K562 (cell line): Measurements from ENCODE around the gene PIK3C2B. TPM values are rescaled to one million over a fixed set of nuclear protein-coding genes. Genes with fewer than 3 reads are reported as not detected.

Experiments
- BDP1 ChIP-seq: IDR thresholded peaks from 3 replicates; pipeline ENCODE4 v1.6.1; 2011; ENCODE audit not compliant: insufficient read length, insufficient read depth
- CCAR2 ChIP-seq: fragments of 200-400 bp; formaldehyde crosslinking; IDR thresholded peaks from 2 replicates; pipeline ENCODE4 v1.6.1; 2017; ENCODE audit warnings: mild to moderate bottlenecking, low read depth, low read length
- ETV6 ChIP-seq, 3 experiments: fragments of 150-350 bp in 1 of 3; sonication (generic) in 1 of 3; formaldehyde crosslinking in 1 of 3; IDR thresholded peaks; 2 replicates each; pipeline versions ENCODE4 v1.6.1 to v1.8.0; 2014 to 2022; ENCODE audit warnings: borderline replicate concordance in 2 of 3, low read depth in 2 of 3, antibody characterized with exemption in 1 of 3, low read length in 1 of 3, mild to moderate bottlenecking in 1 of 3, missing genetic modification reagents in 1 of 3
- GABPA ChIP-seq: fragments of 200-800 bp; sonication (Bioruptor generic); conservative IDR thresholded peaks from 2 replicates; pipeline ENCODE4 v1.6.1; 2016; ENCODE audit warnings: low read depth, missing genetic modification characterization, missing compliant biosample characterization
- KDM1A ChIP-seq, 2 experiments: fragments of 450-650 bp; IDR thresholded peaks; 2 replicates each; pipeline ENCODE4 v1.6.1; 2016; ENCODE audit warnings: mild to moderate bottlenecking in 2 of 2
- LARP7 ChIP-seq: fragments of 450-650 bp; IDR thresholded peaks from 2 replicates; pipeline ENCODE4 v1.6.1; 2016
- MBD2 ChIP-seq: sonication (generic); IDR thresholded peaks from 2 replicates; pipeline ENCODE4 v1.6.1; 2016; ENCODE audit warnings: low read depth, borderline replicate concordance
- MTF1 ChIP-seq: fragments of 250-450 bp; sonication (Bioruptor Pico); IDR thresholded peaks from 2 replicates; pipeline ENCODE4 v1.9.0; 2021; ENCODE audit warnings: moderate library complexity, mild to moderate bottlenecking, inconsistent platforms, borderline replicate concordance
- PURB ChIP-seq: sonication (generic); formaldehyde crosslinking; IDR thresholded peaks from 2 replicates; pipeline ENCODE4 v1.9.0; 2021; ENCODE audit warnings: low read depth, mild to moderate bottlenecking, missing genetic modification reagents
- RNF2 ChIP-seq: sonication (generic); IDR thresholded peaks from 2 replicates; pipeline ENCODE4 v1.6.1; 2016
- SMAD4 ChIP-seq: fragments of 250-450 bp; sonication (Bioruptor Pico); conservative IDR thresholded peaks from 2 replicates; pipeline ENCODE4 v1.8.0; 2021; ENCODE audit warnings: inconsistent platforms, mild to moderate bottlenecking, moderate library complexity
- SMARCB1 ChIP-seq: IDR thresholded peaks from 2 replicates; pipeline ENCODE4 v1.6.1; 2011; ENCODE audit warnings: improper control_type of control experiment, low read depth; ENCODE audit not compliant: insufficient read length
- TCF3 ChIP-seq: sonication (generic); formaldehyde crosslinking; IDR thresholded peaks from 2 replicates; pipeline ENCODE4 v1.4.0; 2020; ENCODE audit warnings: mild to moderate bottlenecking, missing genetic modification reagents
- VEZF1 ChIP-seq: fragments of 200-800 bp; sonication (Bioruptor generic); IDR thresholded peaks from 2 replicates; pipeline ENCODE4 v1.6.1; 2017; ENCODE audit warnings: missing genetic modification characterization, missing compliant biosample characterization
- ZBTB43 ChIP-seq: sonication (generic); formaldehyde crosslinking; IDR thresholded peaks from 2 replicates; pipeline ENCODE4 v1.8.0; 2023; ENCODE audit warnings: mild to moderate bottlenecking, missing genetic modification reagents
- ZNF134 ChIP-seq: fragments of 250-450 bp; sonication (Bioruptor Pico); conservative IDR thresholded peaks from 2 replicates; pipeline ENCODE4 v1.4.0; 2020
- ZNF444 ChIP-seq: fragments of 250-450 bp; sonication (Bioruptor Pico); IDR thresholded peaks from 2 replicates; pipeline ENCODE4 v1.4.0; 2020; ENCODE audit warnings: mild to moderate bottlenecking, moderate library complexity
- ZNF589 ChIP-seq: fragments of 200-800 bp; sonication (Bioruptor generic); IDR thresholded peaks from 2 replicates; pipeline ENCODE4 v1.6.1; 2016; ENCODE audit warnings: low read depth, missing genetic modification characterization, missing compliant biosample characterization
- ZNF764 ChIP-seq: fragments of 250-450 bp; sonication (Bioruptor Pico); IDR thresholded peaks from 2 replicates; pipeline ENCODE4 v1.4.0; 2020; ENCODE audit warnings: low read depth, mild to moderate bottlenecking, moderate library complexity
- ZNF766 ChIP-seq: fragments of 200-800 bp; sonication (Bioruptor generic); conservative IDR thresholded peaks from 2 replicates; pipeline ENCODE4 v1.6.1; 2016; ENCODE audit warnings: missing genetic modification characterization, missing compliant biosample characterization
- ZNF830 ChIP-seq: fragments of 250-450 bp; sonication (Bioruptor Pico); IDR thresholded peaks from 2 replicates; pipeline ENCODE4 v1.5.0; 2021; ENCODE audit warnings: mild to moderate bottlenecking
- polyA plus RNA-seq, 8 experiments: library from polyadenylated mRNA; depleted of rRNA in 4 of 8; stranded (reverse) in 5 of 8; unstranded in 3 of 8; fragments of >200 nt; fragmentation: Nextera tagmentation in 2 of 8; fragmentation: Illumina TruSeq in 1 of 8; extraction: Ambion mirVana in 2 of 8; extraction: Trizol in 1 of 8; gene quantifications; 2 replicates each; pipeline versions ENCODE4 v1.2.1 to v1.2.3, GENCODE V29; 2011 to 2014; ENCODE audit warnings: inconsistent platforms in 1 of 8, missing spikeins in 1 of 8
- total RNA-seq, 7 experiments: library from RNA; depleted of rRNA in 6 of 7; stranded (reverse); fragments of >200 nt in 6 of 7; fragmentation: Illumina TruSeq in 2 of 7; extraction: Trizol in 2 of 7; gene quantifications; 2 replicates each; pipeline versions ENCODE4 v1.2.1 to v1.2.3, GENCODE V29; 2011 to 2021; ENCODE audit warnings: low replicate concordance in 1 of 7
- TF ChIP-seq, protein P1 (sequence below), 2 experiments: fragments of 450-650 bp in 1 of 2; IDR thresholded peaks; 2 replicates each; pipeline ENCODE4 v1.6.1; 2011 to 2017; ENCODE audit warnings: low read depth in 2 of 2, antibody characterized with exemption in 1 of 2, borderline replicate concordance in 1 of 2, low read length in 1 of 2, mild to moderate bottlenecking in 1 of 2, mixed read lengths in 1 of 2; ENCODE audit not compliant: control insufficient read depth in 1 of 2

The PIK3C2B gene
- total and polyA plus RNA-seq, 9 of the 15 experiments (the other 6 are each of a cell fraction or from before 2014, with no cell fraction given) = 0.10 to 2.9 (median 0.72) TPM

GRCh38 chr1:204461331-204462228, 33.0 kb downstream of the PIK3C2B start (continued):
- TF ChIP-seq MTF1 (no peak), ZNF134 (CRISPR knock-in tag) (peak; percentile 61), VEZF1 (peak; percentile 79), ZNF444 (CRISPR knock-in tag) (no peak), ZNF766 (CRISPR knock-in tag) (0 out of 2 replicates have a peak, but pooled peaks have one; percentile 43), GABPA (tag) (0 out of 2 replicates have a peak, but pooled peaks have one; percentile 25), PURB (CRISPR knock-in tag) (no peak), TCF3 (peak; percentile 67; the same call in 1 of the 2 replicates), RNF2 (peak; percentile 83; the same call in 1 of the 2 replicates), ZNF830 (no peak), SMAD4 (CRISPR knock-in tag) (0 out of 2 replicates have a peak, but pooled peaks have one; percentile 19), KDM1A (IDR thresholded peaks at IDR 0.05) (peak; percentile 87 to 90; a peak in 3 of 4 replicates), MBD2 (no peak), ZNF589 (CRISPR knock-in tag) (peak; percentile 38; the same call in 1 of the 2 replicates), BDP1 (no peak), ETV6 (IDR thresholded peaks at IDR 0.05; ENCODE audit: borderline replicate concordance in 1 of 2, low read depth in 2 of 2, low read length in 1 of 2) (no peak), ETV6 (CRISPR knock-in tag; IDR thresholded peaks at IDR 0.05; ENCODE audit: borderline replicate concordance) (no peak), ZBTB43 (CRISPR knock-in tag) (no peak), ZNF764 (CRISPR knock-in tag) (no peak), SMARCB1 (no peak), CCAR2 (no peak), LARP7 (no peak)
- TF ChIP-seq, protein P1, sequence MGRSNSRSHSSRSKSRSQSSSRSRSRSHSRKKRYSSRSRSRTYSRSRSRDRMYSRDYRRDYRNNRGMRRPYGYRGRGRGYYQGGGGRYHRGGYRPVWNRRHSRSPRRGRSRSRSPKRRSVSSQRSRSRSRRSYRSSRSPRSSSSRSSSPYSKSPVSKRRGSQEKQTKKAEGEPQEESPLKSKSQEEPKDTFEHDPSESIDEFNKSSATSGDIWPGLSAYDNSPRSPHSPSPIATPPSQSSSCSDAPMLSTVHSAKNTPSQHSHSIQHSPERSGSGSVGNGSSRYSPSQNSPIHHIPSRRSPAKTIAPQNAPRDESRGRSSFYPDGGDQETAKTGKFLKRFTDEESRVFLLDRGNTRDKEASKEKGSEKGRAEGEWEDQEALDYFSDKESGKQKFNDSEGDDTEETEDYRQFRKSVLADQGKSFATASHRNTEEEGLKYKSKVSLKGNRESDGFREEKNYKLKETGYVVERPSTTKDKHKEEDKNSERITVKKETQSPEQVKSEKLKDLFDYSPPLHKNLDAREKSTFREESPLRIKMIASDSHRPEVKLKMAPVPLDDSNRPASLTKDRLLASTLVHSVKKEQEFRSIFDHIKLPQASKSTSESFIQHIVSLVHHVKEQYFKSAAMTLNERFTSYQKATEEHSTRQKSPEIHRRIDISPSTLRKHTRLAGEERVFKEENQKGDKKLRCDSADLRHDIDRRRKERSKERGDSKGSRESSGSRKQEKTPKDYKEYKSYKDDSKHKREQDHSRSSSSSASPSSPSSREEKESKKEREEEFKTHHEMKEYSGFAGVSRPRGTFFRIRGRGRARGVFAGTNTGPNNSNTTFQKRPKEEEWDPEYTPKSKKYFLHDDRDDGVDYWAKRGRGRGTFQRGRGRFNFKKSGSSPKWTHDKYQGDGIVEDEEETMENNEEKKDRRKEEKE (IDR thresholded peaks at IDR 0.05; ENCODE audit: borderline replicate concordance in 1 of 2, control insufficient read depth in 1 of 2, low read depth in 2 of 2, low read length in 1 of 2) = no peak
